ENCODE measurements around the gene UBR4.

DNA sequence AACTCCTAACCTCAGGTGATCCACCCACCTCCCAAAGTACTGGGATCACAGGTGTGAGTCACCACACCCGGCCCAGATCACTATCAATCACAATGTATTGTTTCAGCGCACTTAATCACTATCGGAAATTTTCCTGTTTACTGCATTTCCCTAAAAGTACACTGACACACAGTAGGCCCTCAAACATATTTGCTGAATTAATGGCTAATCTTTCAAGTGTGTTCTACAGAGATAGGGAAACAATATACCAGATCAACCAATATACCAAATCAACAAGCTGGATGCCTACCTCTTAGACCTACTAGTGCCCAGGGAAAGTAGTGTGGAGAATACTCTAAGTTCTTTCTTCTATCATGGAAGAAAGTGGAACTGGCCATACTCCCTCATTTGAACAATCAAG is 17.1 kb downstream of the UBR4 start:
- TF ChIP-seq, protein P1, sequence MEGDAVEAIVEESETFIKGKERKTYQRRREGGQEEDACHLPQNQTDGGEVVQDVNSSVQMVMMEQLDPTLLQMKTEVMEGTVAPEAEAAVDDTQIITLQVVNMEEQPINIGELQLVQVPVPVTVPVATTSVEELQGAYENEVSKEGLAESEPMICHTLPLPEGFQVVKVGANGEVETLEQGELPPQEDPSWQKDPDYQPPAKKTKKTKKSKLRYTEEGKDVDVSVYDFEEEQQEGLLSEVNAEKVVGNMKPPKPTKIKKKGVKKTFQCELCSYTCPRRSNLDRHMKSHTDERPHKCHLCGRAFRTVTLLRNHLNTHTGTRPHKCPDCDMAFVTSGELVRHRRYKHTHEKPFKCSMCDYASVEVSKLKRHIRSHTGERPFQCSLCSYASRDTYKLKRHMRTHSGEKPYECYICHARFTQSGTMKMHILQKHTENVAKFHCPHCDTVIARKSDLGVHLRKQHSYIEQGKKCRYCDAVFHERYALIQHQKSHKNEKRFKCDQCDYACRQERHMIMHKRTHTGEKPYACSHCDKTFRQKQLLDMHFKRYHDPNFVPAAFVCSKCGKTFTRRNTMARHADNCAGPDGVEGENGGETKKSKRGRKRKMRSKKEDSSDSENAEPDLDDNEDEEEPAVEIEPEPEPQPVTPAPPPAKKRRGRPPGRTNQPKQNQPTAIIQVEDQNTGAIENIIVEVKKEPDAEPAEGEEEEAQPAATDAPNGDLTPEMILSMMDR (IDR thresholded peaks at IDR 0.05): no peak
- no peak for TF ChIP-seq POLR2A (IDR thresholded peaks at IDR 0.05)
